BJ (cell line): ENCODE measurements around the gene C3orf52. TPM values are rescaled to one million over a fixed set of nuclear protein-coding genes. Genes with fewer than 3 reads are reported as not detected.

Source experiments
- CTCF ChIA-PET: fragments of 350-600 bp; formaldehyde crosslinking; extraction: SDS; loops from one replicate; lab custom pipeline; 2021; ENCODE audit warnings: antibody characterized with exemption, inconsistent platforms; lab: Yijun Ruan, JAX
- POLR2A ChIA-PET: fragments of 300-600 bp; sonication (Branson Sonifier 250); formaldehyde crosslinking; extraction: SDS; loops from one replicate; lab custom pipeline; 2021; ENCODE audit warnings: antibody characterized with exemption; lab: Charles Lee
- DNase-seq: peaks from one replicate; pipeline ENCODE4 v3.0.0-alpha.2; 2011; ENCODE audit warnings: low read depth
- H3K27me3 ChIP-seq: 2 replicates; pipeline ENCODE4 v1.6.0; 2011; ENCODE audit warnings: low read length; ENCODE audit not compliant: control insufficient read depth, insufficient read depth
- H3K36me3 ChIP-seq: 2 replicates; pipeline ENCODE4 v1.5.1; 2011; ENCODE audit warnings: low read length; ENCODE audit not compliant: control insufficient read depth, insufficient read depth
- H3K4me3 ChIP-seq: 2 replicates; pipeline ENCODE4 v1.5.1; 2011; ENCODE audit warnings: low read depth, mild to moderate bottlenecking, control low read depth, low read length
- CTCF ChIP-seq: IDR thresholded peaks from 2 replicates; pipeline ENCODE4 v1.5.1; 2011; ENCODE audit warnings: low read depth, mild to moderate bottlenecking, control low read depth, inconsistent platforms, low read length, moderate library complexity; ENCODE audit not compliant: insufficient read depth
- polyA plus RNA-seq: library from polyadenylated mRNA; depleted of rRNA; stranded (reverse); fragments of >200 nt; gene quantifications from 2 replicates; pipeline ENCODE4 v1.2.3, GENCODE V29; 2011

C3orf52 gene
- polyA plus RNA-seq, 1 experiment = 4.5 TPM

DNA sequence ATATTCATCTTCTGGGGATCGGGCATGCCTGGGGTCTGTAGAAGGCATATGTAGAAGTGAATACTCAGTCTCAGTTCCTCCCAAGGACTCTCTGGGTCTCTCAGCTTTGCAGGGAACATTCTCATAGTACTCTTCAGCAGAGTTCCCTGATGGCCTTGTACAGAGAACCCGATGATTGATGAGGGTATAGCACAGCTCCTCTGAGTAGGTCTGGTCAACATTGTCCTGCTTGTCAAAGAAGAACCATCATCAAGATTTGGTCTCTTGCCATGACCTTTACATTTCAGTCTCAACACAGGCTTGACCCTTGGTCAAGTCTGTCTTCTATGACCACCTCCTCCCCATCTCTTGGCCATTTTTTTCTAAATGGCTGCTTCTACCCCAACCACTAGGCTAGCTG lies 37.4 kb downstream of the C3orf52 start:
- peaks cover 1% of the 10 kb centered on the region; the same call in 1 of the 2 replicates for H3K36me3 ChIP-seq
- DNase-seq = no peak
- CTCF ChIA-PET = interaction anchor here (0.8 to 2.7 kb wide), 3 partner anchors 12 to 410 kb away, joined by 3 to 10 read pairs (median 4); no protein-coding TSS in a partner anchor
- H3K27me3 ChIP-seq = no peaks in the 10 kb centered on the region
- POLR2A ChIA-PET = no interaction called here
- H3K4me3 ChIP-seq = no peak overlapping the region
- TF ChIP-seq CTCF = no peak

DNA sequence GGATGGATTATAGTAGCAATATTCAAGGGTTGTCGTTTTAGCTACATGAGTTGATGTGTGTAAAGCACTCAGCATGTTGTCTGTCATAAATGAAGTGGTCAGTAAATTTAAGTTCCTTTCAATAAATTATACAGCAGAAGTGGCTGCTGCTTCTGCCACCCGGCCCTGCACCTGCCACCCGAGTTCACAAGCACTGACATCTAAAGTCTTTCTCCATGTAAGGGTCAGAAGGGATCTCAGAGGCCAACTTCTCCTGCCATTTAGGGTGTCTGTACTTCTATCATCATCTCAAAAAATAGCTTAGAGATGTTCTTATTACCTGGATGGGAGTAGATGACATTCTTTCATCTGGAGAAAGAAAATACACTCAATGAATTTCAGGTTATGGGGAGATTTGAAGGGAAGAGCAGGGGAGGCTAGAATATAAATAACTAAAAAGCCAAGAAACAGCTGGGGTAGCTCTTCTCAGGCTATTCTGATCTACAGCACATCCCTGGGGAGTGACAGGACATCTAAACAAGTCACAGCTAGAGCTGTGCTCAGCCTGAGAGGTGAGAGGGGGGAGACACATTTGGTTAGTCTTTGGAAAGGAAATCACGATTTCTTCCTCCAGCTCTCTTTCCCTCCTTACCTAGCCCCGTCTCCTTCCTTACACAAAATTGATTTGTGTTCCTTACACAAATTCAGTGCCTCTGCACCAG lies 38.9 kb downstream of the C3orf52 start:
- Histone ChIP-seq H3K27me3 (no peaks in the 10 kb centered on the region), H3K4me3 (no peak overlapping the region), H3K36me3 (no peaks in the 10 kb centered on the region)
- ChIA-PET POLR2A (no interaction called here), CTCF (interaction anchor here (0.5 to 2.7 kb wide), 4 partner anchors 14 to 395 kb away, joined by 3 to 10 read pairs (median 3); no protein-coding TSS in a partner anchor)
- no peak for DNase-seq
- no peak for TF ChIP-seq CTCF

- DNase-seq = no peak
- Histone ChIP-seq H3K36me3 (no peaks in the 10 kb centered on the region), H3K27me3 (no peaks in the 10 kb centered on the region), H3K4me3 (no peak overlapping the region)
- no peak for TF ChIP-seq CTCF
- ChIA-PET CTCF (interaction anchor here (1.2 kb wide), 1 partner anchor 17 kb away, joined by 3 read pairs; no protein-coding TSS in a partner anchor), POLR2A (no interaction called here)
These were observed 40.3 kb downstream of the C3orf52 start for GRCh38 chr3:112126511-112126911.

DNA sequence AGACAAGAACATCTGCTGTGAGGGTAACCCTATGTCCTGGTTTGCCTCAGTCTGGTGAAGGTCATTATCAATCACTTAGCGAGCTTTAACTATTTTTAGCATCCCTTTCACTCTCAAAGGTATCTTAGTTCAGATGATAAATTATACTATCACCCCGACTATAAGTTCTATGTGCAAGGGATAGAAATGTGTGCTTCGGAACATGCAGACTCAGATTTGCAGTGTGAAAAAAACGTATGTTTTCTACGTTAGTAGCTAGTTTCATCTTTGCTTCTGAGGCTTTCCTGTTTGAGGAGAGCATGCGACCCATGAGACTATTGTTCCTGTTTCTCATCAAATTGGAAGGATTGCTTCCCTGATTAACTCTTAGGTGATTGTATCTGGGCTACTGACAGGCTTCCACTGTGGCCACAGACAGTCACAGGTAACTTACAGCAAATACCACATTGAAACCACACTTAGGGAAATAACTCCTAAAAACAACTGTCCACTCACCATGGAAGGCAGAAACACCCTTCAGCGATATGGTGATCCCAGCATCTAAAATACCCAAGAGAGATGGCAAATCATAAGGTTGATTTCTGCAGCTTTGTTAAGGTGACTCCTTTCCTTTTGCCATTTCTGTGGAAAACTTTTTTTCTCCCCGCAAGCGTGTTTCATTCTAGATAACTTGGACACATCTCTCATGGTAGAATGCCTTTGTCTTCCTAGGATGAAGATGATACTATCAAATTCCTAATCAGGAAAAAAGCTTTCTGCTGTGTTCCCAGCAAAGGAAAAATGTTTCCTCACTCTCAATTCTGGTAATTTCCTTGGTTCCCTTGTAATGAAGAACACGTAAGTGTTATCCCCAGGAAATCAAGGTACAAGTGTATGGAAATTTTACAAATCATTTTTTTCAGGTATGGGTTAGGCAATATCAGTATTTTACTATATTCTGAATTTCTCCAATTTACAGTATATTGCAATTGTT lies 41.6 kb downstream of the C3orf52 start:
- H3K27me3 ChIP-seq = no peaks in the 10 kb centered on the region
- DNase-seq = no peak
- H3K4me3 ChIP-seq = no peak overlapping the region
- POLR2A ChIA-PET = no interaction called here
- H3K36me3 ChIP-seq = no peaks in the 10 kb centered on the region
- TF ChIP-seq CTCF = no peak
- CTCF ChIA-PET = interaction anchor here (1.1 to 2.2 kb wide), 2 partner anchors 10 to 16 kb away, joined by 3 to 9 read pairs; no protein-coding TSS in a partner anchor
